Measurements from ENCODE around the gene CELF2.
A peak's percentile ranks its signal among the peaks of the same experiment; 100 is the strongest.
"Not testable (repeated sequence)": the region's sequence is repeated elsewhere in the genome, so short reads cannot be mapped to it uniquely, and the experiment has no call there.

Gene CELF2

DNA sequence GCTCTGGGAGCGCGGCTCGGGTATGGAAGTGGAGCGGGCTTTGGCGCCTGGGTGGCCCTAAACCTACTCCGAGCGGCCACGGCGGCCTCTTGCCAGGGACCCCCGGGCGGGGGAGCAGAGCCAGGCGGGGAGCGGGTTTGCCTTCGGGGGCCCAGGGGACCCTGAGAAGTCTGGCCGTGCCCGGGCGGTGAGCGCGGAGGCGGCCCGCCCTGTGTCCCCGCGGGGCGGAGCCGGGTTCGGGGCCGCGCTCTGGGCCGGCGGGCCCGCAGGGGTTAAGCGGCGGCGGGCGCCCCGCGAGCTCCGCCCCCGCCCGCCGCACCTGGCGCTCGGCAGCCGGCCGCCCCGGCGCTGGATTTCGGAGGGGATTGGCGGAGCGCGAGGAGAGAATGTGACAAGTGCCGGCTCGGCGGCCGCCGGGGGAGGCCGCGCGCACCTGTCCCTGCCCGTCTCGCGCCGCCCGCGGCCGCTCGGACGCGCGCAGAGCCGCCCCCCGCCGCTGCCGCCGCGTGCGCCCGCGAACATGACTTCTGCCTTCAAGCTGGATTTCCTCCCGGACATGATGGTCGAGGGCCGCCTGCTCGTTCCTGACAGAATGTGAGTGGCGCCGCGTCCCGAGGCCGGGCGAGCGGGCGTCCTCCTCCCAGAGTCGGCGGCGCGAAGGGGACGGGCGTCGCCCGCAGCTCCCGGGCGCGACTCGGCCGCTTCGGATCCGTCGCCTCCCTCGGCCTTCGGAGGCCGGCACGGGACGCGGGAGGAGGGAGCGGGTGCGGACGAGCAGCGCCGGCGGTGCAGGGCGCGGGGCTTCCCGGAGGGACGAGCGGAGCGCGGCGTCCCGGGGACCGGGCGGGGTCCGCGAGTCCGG is at the start of gene CELF2:
CELF2 (plus strand) TSS at position 303 of the 862 bp plus-strand sequence; CDS start at position 521, 218 bp downstream.
- peak; percentile 47 to 51 for DNase-seq

DNA sequence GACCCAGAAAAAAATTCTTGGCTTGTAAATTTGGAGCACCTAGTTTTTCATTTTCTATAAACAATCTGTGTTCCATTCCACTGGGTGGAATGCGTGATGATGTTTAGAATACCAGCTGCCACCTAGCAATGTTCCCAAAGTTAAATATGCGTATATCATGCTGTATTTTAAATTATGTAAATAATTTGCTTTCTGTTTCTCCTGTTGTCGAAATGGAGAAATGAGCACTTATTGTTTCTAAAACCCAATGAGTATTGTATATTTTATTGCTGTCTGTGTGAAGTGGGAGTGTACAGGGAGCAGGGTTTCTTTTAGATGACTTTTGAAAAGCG is 49.4 kb upstream of the CELF2 start:
- DNase-seq = no peak

DNA sequence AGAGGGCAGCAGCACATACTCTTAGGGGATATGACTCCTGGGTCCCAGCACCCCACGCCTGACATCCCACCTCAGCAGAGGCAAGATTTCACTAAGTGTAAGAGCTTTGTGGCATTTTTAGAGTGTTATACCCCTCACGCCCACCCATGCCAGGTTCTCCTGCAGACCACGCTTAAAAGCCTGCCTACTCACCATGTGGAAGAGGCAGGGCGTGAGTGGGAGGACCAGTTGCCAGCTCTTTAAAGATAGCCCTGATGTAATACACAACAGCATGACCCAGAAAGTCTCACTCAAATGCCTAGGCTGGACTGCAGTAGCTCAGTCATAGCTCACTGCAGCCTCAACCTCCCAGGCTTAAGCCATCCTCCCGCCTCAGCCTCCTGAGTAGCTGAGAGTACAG is 44.4 kb upstream of the CELF2 start:
- DNase-seq = no peak

DNA sequence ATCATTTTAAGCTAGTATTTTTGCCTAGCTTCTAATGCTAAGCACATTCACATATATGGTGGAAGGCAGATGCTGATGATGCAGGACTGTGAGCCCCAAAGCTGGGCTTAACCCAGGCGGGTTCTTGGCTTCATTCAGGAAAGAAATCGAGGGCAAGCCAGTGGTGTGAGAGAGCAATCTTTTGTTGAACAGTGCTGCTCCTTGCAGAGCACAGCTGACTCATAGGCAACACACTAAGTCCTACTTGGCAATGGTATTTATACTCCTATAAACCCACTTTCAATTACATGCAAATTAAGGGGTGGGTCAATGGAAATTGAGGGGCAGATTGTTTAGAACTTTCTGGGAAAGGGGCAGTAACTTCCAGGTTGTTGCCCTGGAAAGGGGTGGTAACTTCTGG is 42.0 kb upstream of the CELF2 start:
- no peak for DNase-seq

DNA sequence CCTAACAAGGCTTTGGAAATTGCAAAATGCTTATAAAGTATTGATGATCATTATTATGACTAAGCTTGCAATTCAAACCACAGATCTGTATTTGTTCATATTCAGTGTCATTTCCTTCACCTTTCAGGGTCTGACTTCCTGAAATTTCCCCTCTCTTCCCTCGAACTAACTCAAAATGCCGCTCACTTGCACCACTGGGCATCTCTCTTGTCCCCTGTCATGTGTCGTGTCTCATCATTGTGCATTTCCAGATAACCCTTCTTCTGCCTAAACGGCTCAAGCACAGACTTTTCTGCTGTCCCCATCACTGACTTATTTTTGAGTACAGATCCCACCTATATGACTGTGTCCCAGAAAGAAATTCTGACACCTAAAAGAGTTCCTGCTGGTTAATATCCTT is 41.0 kb upstream of the CELF2 start:
- no peak for DNase-seq

DNA sequence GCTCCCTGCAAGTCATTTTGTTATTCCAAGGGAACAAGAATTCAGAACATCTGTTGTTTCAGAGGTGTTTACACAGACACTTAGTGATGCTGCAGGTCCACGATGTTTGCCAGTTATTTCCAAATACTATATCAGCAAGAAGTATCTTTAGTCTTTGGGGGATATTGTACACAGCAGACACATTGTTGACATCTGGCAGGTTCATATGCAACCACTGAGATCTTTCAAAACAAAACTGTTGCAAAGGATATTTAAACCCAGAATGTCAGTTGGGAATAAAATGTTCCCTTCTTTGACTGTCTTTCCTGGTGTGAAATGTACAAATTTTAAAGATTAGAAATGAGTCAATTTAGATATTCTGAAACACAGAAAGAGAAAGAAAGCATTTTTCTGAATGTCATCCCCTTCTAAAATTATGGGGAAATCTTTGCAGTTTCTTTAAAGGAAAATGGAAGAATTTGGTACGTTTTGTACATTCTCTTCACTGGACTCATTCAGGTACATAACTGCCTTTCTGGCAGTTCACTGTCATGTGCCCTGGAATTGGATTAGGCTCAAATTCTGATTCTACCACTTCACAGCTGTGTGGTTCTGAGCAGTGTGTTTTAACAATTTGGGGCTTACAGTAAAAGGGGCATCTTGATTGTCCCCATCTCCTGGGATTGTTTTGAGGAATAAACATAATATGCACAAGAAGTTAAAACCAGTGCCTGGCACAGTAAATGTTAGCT is 40.3 kb upstream of the CELF2 start:
- DNase-seq = no peak

DNA sequence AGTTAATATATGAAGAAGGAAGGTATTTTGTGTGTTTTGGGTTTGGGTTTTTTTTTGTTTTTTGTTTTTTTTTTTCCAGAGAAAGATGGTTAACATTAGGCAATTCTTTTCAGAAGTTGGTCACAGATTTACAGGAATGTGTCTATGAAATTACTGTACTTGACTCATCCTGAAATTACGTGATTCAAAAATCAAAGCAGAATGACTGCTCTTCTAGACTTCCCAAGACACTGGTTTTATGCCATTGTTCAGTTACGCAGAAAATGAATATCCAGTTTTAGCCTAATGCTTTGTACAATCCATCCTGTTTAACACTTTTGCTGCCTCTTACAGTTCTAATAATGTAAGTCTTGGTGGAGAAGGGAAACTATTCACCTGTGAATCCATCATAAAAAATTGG is 39.7 kb upstream of the CELF2 start:
- DNase-seq = no peak

DNA sequence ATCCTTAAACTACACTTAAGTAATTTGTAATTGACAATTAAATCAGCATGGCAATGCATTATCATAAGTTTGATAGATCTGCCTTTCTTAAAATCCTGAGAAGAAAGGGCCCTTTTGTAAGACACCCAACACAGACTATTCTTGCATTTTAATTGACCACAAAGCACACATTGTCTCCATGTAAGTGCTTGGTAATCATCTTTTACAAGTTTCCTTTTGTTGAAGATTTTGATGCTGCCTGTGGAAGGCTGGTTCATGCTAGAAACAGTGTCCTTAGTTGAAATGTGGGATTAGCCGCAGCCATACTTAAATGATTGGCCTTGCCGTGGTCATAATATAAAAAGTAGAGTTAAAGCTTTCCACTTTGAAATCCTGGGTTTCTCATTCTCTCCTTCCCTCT is 32.3 kb upstream of the CELF2 start:
- no peak for DNase-seq

DNA sequence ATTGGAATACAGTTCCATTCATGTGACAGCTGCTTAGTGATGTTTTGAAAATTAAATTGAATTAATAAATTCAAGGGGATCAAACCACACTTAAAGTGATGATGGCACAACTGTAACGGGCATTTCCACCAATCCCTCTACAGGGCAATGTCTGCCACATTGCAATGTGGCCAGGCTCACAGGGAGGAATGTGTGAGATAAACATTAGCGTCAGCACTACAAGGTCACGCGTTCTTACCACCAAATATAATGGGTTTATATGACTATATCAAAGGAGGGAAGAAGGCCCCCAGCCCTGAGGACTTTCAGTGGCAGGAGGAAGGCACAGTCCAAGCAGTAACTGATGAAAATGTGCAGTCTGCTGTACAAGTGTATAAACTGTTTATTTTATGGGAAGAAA is 31.1 kb upstream of the CELF2 start:
- DNase-seq = no peak

DNA sequence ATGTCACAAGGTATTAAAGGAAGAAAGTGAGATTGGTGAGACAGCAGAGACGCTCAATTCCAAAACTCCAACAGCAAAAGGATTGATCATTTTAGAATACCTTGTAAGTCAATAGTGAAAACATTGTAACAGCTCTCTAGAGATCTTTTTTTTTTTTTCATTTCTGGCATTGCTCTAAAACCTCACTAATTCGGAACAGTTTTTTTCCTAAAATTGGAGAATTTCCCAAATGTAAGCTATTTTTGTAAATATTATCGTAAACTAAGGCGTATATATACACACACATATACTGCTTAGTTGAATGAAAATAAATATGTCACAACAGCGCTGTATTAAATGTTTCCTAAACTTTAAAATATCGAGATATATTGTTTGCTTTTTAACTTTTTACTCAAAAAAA is 30.6 kb upstream of the CELF2 start:
- no peak for DNase-seq

DNA sequence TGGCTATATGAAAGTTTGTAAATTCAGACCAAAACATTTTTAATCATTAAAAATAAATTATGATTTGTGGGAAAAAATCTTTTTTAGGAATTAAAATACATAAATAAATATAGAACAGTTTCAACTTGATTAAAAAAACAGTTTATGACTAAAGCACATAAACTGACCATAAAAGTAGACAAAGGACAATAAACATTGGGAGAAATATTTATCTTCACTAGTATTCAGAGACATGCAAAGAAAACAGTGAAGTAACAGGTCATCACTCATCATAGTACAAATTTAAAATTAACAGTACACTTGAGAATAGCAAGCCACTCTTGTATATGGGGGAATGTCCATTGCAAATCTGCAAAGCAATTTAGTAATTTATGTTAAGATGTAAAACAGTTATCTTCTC is 28.0 kb upstream of the CELF2 start:
- no peak for DNase-seq

DNA sequence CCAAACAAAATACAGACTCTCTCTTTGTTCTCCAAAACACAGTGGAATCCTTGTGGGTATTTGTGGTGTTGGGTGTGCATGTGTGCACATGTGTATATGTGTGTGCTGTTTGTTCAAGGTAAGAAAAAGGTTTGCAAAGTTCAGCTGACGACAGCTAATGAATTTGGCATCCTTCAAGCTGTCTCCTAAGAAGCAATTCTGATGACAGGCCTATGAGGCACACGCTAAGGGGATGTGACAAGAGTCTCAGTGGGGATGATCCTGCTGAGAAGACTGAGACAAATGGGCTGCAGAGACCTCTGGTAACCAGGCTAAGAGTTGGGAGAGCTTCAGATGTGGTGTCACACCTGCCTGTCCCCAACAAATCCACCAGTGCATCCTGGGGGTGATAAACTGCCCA is 26.5 kb upstream of the CELF2 start:
- DNase-seq = no peak

DNA sequence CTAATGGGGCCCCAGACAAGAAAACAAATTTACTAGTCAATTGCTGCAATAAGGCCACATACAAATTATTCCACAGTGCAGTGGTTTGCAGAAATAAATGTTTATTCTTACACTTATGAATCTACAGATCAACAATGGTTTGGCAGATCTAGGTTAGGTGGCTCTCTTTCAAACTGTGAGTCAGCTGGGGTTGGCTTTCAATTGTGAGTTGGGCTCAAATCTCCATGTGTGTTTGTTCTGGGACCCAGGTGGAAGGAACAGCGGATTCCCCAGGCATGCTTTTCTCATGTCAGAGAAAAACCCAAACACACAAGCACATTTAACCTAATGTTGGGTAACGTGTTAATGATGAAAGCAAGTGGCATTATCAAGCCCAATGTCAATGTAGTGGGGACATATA is 25.6 kb upstream of the CELF2 start:
- no peak for DNase-seq

DNA sequence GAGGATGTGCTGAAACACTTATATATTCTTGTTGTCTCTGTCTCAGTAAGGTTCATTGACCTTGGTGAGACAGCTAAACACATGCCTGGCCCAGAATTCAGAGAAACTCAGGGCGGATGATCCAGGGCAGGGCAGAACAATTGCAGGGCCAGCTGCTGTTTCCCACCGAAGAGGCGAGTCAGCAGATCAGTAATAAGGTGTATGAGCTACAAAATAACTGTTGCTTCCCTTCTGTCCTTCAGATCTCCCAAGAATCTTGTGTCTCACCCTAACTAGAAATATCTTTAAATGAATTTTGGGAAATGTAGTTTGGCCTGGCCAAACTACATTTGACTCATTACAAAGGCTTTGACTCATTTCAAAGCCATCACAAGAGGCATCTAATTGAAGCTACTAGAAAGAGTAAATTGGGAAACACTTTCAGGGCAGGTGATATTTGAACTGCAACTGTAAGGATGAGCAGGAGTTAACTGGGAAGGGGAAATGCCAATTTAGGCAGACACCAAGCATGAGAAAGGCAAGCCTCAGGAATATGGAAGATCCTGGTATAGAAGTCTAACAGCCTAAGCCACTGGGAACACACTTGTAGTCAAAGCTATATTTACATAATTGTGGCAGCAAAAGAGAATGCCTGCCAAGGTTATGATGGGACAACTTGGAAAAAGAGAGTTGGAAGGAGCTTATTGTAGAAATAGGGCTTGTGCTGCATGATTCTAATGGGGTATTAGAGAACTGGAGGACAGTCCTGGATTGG is 24.5 kb upstream of the CELF2 start:
- no peak for DNase-seq

DNA sequence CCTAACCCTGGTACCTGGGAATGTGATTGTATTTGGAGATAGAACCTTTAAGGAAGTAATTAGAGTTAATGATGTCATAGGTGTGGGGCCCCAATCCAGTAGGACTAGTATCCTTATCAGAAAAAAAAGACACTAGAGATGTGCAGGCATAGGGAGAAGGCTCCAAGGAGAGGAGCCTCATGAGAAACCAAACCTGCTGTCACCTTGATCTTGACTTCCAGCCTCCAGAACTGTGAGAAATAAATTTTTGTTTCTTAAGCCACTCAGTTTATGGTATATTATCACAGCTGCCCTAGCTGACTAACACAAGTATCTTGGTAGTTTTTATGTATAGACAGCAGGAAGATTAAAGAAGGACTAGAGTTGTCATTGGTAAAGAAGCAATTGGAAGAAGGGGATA is 23.9 kb upstream of the CELF2 start:
- no peak for DNase-seq

DNA sequence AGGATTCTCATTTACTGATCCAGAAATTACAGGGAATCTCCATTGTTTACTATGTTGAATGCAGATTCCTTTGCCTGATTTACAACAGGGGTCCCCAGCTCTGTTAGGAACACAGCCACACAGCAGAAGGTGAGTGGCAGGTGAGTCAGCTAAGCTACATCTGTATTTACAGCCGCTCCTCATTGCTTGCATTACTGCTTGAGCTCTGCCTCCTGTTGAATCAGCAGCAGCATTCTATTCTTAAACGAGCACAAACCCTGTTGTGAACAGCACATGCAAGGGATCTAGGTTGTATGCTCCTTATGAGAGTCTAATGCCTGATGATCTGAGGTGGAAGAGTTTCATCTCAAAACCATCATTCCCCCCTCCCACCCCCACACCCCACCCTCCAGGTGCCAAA is 23.3 kb upstream of the CELF2 start:
- DNase-seq = no peak

DNA sequence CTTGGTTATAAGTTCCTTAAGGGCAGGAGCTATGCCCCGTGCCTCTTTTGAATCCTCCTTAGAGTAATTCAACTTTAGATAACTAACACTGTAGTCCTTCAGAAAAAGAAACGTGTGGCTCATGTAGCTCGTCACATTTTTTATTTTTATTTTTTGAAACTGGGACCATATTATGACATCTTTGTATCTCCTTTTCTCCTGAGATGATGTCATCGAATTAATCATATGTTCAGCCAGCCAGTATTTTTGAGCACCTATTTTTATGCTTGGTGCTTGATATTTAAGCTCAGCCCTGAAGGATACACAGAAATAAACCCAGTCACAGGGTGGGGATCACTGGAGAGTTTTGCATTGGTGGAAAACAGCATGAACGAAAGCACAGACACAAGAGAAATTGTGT is 22.6 kb upstream of the CELF2 start:
- DNase-seq = no peak

DNA sequence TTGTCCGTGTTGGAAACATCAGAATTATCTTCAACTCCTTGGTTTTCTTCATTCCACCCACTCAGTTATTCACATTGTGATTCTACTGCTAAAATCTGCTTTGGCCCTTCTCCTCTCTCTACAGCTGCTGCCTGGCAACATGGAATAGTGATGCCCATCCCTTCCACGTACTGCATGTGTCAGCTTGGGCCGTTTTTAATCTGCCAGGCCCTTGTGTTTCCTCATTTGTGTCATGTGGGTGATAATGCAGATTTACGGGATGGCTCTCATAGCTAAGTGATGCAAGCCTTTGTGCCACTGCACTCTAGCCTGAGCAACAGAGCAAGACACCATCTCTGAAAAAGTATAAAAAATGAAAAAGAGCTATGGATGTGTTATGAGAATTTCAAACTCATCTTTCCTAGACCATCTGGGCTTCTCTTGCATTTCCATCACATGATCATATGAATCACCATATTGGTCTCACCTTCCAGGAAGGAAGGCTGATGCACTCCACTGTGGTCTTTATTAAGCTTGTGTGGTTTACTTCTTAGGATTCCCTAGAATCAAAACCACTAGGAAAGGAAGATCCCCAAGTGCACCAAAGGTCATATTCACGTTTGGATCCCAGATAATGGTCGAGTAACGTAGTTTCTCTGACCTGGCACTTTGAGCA is 20.6 kb upstream of the CELF2 start:
- no peak for DNase-seq

DNA sequence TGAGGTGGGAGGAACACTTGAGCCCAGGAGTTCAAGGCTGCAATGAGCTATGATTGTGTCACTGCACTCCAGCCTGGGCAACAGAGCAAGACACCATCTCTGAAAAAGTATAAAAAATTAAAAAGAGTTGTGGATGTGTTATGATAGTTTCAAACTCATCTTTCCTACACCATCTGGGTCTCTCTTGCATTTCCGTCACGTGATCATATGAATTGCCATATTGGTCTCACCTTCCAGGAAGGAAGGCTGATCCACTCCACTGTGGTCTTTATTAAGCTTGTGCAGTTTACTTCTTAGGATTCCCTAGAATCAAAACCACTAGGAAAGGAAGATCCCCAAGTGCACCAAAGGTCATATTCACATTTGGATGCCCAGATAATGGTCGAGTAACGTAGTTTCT is 18.2 kb upstream of the CELF2 start:
- DNase-seq = not testable (repeated sequence)

DNA sequence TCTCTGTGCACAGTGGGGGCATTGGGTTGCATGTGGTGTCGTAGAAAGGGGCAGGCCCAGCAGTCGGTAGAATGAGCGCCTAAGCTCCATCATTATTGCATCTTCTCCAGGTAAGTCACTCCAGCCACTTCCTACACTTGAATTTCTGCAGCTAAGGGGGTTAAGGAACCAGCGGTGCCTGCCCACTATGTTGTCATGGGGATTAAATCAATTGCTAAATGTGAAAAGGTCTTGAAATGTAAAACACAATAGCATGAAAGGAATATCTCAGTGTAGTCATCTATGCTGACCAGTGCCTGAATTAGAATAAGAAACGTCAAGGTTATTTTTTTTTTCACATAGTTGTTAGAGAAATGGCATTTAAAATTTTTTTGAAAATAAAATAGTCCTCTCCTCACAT is 15.2 kb upstream of the CELF2 start:
- no peak for DNase-seq

DNA sequence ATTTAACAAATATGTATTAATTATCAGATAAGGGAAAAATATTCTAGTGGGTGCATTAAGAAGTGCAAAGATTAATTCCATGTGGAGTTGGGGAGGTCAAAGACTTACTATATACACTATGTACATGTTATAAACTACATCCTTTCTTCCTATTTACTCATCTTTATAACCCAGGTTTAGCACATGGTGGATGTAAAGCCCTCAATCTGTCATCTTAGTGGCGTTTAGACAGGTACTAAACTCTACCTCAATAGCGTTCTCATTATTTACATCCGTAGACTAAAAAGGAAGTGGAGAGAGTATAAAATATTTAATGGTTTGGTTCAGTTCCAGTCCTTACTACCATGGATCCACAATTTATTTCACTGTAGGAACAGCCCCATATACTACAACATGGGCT is 14.8 kb upstream of the CELF2 start:
- DNase-seq = no peak

DNA sequence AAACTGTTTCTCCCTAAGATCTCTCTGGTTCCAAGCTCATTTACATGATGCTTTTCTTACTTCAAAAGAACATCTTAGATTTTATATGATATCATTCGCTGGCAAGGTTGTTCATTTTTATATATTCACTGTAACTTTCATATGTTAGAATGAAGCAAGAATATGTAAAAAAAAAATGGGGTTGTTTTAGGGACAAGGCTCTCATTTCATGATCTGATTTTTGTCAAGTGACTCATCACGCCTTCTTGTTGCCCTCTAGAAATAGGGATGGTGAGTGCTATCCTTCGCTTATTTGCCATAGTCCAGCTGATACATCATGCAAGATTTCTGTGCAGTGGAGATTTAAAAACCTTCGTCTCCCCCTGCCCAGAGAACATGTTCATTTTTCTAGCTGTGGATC is 14.0 kb upstream of the CELF2 start:
- DNase-seq = no peak

All from activated CD4-positive, alpha-beta T cell treated with anti-CD3 and anti-CD28 coated beads, Interleukin-2, amount 50 U/mL, for 48 hours (primary cell).